Panc1 (cell line): Measurements from ENCODE around the gene PTPRK.

Experiments
- CTCF ChIP-seq: fragments of 450-650 bp; IDR thresholded peaks from 2 replicates; pipeline ENCODE4 v1.5.1; 2017; ENCODE audit warnings: mild to moderate bottlenecking
- POLR2AphosphoS5 ChIP-seq: IDR thresholded peaks from 2 replicates; pipeline ENCODE4 v1.6.1; 2012; ENCODE audit warnings: mild to moderate bottlenecking, low read depth, low read length, moderate library complexity
- SIN3A ChIP-seq: IDR thresholded peaks from 2 replicates; pipeline ENCODE4 v1.6.1; 2012; ENCODE audit warnings: low read depth, mild to moderate bottlenecking, low read length, moderate library complexity, borderline replicate concordance; ENCODE audit not compliant: insufficient read depth

DNA sequence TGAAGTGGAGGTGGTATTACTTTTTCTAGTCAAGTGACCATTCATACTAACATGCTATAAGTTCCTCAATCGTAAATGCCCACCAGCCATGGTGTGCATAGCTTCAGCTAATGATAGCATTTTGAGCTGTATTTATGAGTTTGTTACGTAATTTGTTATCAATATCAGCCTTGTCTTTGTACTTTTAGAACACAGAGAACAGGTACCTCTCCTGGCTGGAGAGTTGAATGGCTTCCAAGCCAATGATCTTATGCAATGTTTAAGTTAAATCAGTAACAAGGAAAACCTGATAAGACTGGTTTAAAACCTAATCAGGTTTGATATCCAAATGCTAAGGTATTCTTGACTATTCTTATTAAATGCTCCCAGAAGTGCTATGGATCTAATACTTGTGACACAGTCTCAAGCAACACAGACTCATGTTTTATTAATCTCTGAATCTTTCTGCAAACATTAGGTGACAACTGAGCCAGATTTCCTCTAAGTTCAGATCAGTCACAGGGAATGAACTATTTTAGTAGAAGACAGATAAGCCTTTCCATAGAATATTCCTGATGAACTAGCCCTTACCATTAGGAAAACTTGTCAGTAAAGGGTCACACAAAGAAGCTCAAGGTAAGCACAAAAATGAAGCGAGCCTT lies 154.8 kb downstream of the PTPRK start:
- no peak for TF ChIP-seq CTCF
- TF ChIP-seq SIN3A, result no peak
- no peak for TF ChIP-seq POLR2AphosphoS5
